ENCODE results near the gene RASA4B.

The RASA4B gene

DNA sequence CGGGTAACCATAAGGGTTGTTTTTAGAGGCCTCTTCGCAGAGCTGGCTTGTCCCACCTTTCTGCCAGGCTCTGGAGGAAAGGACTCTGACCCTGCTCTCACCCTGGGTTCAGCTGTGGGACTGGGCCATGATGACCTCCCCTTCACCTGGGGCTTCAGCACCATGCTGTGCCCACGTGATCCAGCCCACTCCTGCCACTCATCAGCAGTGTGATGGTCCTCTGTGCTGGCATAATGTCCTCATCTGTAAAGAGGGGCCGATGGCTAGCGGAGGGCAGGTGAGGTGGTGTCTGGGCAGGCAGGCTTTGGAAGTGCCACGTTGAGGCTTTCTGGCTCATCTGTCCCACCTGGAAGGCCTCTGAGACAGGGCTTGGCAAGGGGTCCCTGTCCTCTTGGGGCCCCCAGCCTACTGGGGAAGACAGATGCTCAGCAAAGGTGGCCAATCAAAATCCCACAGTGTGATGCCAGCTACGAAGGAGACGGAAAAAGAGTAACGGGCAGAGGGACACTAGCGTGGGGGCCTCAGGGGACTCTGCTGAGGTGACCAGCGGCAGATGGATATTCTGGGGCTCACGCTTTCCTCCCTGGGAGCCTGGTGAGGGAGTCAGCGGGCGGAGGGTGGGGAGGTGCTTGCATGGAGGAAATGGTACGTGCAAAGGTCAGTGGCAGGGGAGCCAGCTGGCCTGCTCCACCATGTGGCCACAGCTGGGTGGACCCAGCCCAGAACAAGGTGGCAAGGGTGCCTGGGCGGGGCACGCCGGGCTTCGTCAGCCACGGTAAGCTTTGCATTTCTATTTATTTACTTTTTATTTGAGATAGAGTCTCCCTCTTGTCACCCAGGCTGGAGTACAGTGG lies 47.4 kb downstream of the RASA4B start:
- no peak overlapping the region for H3K4me3 ChIP-seq (replicated peaks; ENCODE audit: insufficient read depth, low read length)
- TF ChIP-seq GABPA (IDR thresholded peaks at IDR 0.05; ENCODE audit: low read depth) (no peak), POLR2AphosphoS5 (IDR thresholded peaks at IDR 0.05; ENCODE audit: low read depth) (no peak), SPI1 (IDR thresholded peaks at IDR 0.05; ENCODE audit: borderline replicate concordance, low read depth) (no peak)
- TF ChIP-seq, protein P1, sequence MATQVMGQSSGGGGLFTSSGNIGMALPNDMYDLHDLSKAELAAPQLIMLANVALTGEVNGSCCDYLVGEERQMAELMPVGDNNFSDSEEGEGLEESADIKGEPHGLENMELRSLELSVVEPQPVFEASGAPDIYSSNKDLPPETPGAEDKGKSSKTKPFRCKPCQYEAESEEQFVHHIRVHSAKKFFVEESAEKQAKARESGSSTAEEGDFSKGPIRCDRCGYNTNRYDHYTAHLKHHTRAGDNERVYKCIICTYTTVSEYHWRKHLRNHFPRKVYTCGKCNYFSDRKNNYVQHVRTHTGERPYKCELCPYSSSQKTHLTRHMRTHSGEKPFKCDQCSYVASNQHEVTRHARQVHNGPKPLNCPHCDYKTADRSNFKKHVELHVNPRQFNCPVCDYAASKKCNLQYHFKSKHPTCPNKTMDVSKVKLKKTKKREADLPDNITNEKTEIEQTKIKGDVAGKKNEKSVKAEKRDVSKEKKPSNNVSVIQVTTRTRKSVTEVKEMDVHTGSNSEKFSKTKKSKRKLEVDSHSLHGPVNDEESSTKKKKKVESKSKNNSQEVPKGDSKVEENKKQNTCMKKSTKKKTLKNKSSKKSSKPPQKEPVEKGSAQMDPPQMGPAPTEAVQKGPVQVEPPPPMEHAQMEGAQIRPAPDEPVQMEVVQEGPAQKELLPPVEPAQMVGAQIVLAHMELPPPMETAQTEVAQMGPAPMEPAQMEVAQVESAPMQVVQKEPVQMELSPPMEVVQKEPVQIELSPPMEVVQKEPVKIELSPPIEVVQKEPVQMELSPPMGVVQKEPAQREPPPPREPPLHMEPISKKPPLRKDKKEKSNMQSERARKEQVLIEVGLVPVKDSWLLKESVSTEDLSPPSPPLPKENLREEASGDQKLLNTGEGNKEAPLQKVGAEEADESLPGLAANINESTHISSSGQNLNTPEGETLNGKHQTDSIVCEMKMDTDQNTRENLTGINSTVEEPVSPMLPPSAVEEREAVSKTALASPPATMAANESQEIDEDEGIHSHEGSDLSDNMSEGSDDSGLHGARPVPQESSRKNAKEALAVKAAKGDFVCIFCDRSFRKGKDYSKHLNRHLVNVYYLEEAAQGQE (IDR thresholded peaks at IDR 0.05; ENCODE audit: insufficient replicate concordance, low read depth), result no peak
- TF ChIP-seq, protein P2, sequence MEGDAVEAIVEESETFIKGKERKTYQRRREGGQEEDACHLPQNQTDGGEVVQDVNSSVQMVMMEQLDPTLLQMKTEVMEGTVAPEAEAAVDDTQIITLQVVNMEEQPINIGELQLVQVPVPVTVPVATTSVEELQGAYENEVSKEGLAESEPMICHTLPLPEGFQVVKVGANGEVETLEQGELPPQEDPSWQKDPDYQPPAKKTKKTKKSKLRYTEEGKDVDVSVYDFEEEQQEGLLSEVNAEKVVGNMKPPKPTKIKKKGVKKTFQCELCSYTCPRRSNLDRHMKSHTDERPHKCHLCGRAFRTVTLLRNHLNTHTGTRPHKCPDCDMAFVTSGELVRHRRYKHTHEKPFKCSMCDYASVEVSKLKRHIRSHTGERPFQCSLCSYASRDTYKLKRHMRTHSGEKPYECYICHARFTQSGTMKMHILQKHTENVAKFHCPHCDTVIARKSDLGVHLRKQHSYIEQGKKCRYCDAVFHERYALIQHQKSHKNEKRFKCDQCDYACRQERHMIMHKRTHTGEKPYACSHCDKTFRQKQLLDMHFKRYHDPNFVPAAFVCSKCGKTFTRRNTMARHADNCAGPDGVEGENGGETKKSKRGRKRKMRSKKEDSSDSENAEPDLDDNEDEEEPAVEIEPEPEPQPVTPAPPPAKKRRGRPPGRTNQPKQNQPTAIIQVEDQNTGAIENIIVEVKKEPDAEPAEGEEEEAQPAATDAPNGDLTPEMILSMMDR (IDR thresholded peaks at IDR 0.05; ENCODE audit: insufficient read depth, low read length), result no peak
- DNase-seq (ENCODE audit: low read depth in 1 of 2, low spot score in 1 of 2), result no peak
- no peak overlapping the region for H3K27ac ChIP-seq (replicated peaks)
- H3K27me3 ChIP-seq (ENCODE audit: insufficient read depth, poor library complexity, severe bottlenecking), result no peaks in the 10 kb centered on the region

DNA sequence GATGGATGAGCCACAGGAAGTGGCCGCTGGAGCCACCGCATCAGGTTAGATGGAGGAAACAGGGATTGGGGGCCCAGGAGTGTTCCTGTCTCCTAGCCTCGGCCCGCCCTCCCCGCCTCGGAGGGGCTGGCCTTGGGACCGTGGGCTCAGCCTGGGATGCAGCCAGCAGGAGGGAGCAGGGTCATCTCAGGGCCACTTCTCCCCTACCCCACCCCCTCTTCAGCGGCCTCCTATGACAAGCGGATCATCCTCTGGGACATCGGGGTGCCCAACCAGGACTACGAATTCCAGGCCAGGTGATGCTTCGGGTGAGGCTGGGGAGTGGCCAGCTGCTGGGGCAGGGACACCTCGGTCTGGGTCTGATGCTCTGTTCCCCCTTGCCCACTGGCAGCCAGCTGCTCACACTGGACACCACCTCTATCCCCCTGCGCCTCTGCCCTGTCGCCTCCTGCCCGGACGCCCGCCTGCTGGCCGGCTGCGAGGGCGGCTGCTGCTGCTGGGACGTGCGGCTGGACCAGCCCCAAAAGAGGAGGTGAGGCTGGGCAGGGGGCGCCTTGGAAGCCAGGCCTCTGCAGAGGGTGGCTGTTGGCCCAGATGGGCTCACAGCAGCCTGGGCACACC lies 48.1 kb downstream of the RASA4B start:
- TF ChIP-seq POLR2AphosphoS5 (IDR thresholded peaks at IDR 0.05; ENCODE audit: low read depth) (no peak), GABPA (IDR thresholded peaks at IDR 0.05; ENCODE audit: low read depth) (no peak)
- TF ChIP-seq, protein P1 (IDR thresholded peaks at IDR 0.05; ENCODE audit: insufficient replicate concordance, low read depth), result no peak
- TF ChIP-seq, protein P2 (IDR thresholded peaks at IDR 0.05; ENCODE audit: insufficient read depth, low read length), result no peak
- no peak for DNase-seq (ENCODE audit: low read depth in 1 of 2, low spot score in 1 of 2)
- no peak overlapping the region for H3K27ac ChIP-seq (replicated peaks)
- H3K4me3 ChIP-seq (replicated peaks; ENCODE audit: insufficient read depth, low read length), result no peak overlapping the region
- H3K27me3 ChIP-seq (ENCODE audit: insufficient read depth, poor library complexity, severe bottlenecking), result no peaks in the 10 kb centered on the region

DNA sequence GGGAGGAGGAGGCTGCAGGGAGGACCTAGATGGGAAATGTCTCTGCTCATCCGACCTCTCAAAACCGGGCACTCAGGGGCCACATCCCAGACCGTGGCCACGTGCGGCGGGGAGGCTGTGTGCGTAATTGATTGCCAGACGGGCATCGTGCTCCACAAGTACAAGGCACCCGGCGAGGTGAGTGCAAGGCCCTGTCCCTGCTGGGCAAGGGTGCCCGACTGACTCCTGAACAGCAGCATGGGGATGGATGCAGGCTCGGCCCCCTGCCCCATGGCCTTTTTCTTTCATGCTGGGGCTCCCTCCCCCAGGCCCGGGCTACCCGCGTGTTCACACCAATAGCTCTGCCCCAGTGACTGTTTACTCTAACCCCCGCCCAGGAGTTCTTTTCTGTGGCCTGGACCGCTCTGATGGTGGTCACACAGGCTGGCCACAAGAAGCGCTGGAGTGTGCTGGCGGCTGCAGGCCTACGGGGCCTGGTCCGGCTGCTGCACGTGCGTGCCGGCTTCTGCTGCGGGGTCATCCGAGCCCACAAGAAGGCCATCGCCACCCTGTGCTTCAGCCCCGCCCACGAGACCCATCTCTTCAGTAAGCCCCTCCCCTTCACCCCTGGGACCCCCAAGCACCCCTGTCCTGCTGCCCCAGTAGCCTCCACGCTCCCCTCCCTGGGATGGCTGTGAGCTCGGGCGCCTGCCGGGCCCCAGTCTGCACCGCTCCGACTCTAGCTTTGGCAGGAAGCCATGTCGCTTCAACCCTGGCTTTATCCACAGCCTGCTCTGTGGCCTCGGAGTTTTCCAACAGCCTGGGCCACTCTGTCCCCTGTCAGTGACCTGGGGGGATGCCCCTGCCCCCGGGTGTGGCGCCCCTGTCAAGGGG lies 48.9 kb downstream of the RASA4B start:
- H3K27ac ChIP-seq (replicated peaks), result no peak overlapping the region
- no peak overlapping the region for H3K4me3 ChIP-seq (replicated peaks; ENCODE audit: insufficient read depth, low read length)
- TF ChIP-seq, protein P1 (IDR thresholded peaks at IDR 0.05; ENCODE audit: insufficient replicate concordance, low read depth), result no peak
- TF ChIP-seq, protein P2 (IDR thresholded peaks at IDR 0.05; ENCODE audit: insufficient read depth, low read length), result no peak
- no peak for TF ChIP-seq POLR2AphosphoS5 (IDR thresholded peaks at IDR 0.05; ENCODE audit: low read depth)
- TF ChIP-seq GABPA (IDR thresholded peaks at IDR 0.05; ENCODE audit: low read depth), result no peak
- TF ChIP-seq SPI1 (IDR thresholded peaks at IDR 0.05; ENCODE audit: borderline replicate concordance, low read depth), result no peak
- no peaks in the 10 kb centered on the region for H3K27me3 ChIP-seq (ENCODE audit: insufficient read depth, poor library complexity, severe bottlenecking)
- DNase-seq (ENCODE audit: low read depth in 1 of 2, low spot score in 1 of 2), result no peak

Measured in HL-60 (cell line).